ENCODE measurements around the gene PPEF1. TPM values are rescaled to one million over a fixed set of nuclear protein-coding genes. Genes with fewer than 3 reads are reported as not detected.

Gene PPEF1
- total RNA-seq, 2 experiments from 2014 or later, result not detected

DNA sequence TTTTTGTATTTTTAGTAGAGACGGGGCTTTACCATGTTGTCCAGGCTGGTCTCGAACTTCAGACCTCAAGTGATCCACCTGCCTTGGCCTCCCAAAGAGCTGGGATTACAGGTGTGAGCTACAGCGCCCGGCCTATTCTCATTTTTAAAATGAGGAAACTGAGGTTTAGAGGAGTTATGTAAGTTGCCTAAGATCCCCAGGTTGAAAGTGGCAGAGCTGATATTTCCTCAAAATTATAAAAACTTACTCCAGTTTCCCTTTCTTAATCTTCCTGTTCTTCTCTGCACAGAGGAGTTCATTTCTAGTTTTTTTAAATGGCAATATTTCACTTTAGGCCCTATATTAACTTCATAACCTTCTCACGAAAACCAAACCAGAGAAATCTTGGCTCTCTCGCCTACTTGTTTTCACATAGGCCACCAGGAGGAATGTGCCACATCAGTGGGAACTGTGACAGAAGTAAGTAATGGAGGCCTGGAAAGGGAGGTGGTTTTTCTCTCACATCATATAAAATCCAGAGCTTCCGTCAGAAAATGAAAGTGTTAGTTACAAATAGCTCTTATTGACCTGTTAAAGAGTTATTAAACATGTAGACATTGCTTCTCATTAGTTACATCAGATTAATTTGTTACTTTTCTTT is 19.5 kb upstream of the PPEF1 start:
- Mint-ChIP-seq H3K9me3 (ENCODE audit: low read depth) (no peaks in the 10 kb centered on the region), H3K27ac (no peak overlapping the region), H3K4me3 (no peak overlapping the region), H3K27me3 (no peaks in the 10 kb centered on the region), H3K4me1 (no peaks in the 10 kb centered on the region), H3K36me3 (no peaks in the 10 kb centered on the region)
- CTCF ChIA-PET, result no interaction called here
- DNase-seq (no peak), ATAC-seq (no peak)

- DNase-seq, result no peak
- Mint-ChIP-seq H3K9me3 (ENCODE audit: low read depth) (no peaks in the 10 kb centered on the region), H3K27me3 (no peaks in the 10 kb centered on the region), H3K4me1 (no peaks in the 10 kb centered on the region), H3K4me3 (no peak overlapping the region), H3K36me3 (no peaks in the 10 kb centered on the region), H3K27ac (no peak overlapping the region)
- ATAC-seq, result no peak
- CTCF ChIA-PET, result no interaction called here
Observed at GRCh38 chrX:18691431-18691830, 16.0 kb upstream of the PPEF1 start.

- Mint-ChIP-seq H3K4me1 (no peaks in the 10 kb centered on the region), H3K27ac (no peak overlapping the region), H3K9me3 (ENCODE audit: low read depth) (no peaks in the 10 kb centered on the region), H3K4me3 (no peak overlapping the region), H3K27me3 (no peaks in the 10 kb centered on the region), H3K36me3 (no peaks in the 10 kb centered on the region)
- CTCF ChIA-PET, result no interaction called here
- DNase-seq (no peak), ATAC-seq (no peak)
Observed at GRCh38 chrX:18692541-18692940, 14.9 kb upstream of the PPEF1 start.

DNA sequence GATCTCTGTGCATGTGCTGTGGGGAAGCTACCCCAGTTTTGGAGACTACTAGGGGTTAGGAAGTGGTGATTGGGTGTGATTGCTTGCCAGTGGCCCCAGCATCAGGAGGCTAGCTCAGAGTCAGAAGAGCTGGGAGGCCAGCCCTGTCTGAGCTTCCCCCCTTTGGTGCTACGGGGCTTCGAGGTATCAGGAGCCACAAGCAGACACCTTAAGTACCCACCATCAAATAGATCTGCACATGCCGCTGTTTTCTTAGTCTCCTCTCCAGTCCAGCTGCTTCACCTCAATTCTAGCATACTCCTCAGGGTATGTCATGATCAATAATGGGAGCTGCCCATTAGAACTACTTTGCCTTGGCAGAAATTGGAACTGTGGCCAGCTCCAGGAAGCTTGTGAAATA is 10.8 kb upstream of the PPEF1 start:
- DNase-seq (no peak), ATAC-seq (no peak)
- Mint-ChIP-seq H3K9me3 (ENCODE audit: low read depth) (no peaks in the 10 kb centered on the region), H3K27me3 (no peaks in the 10 kb centered on the region), H3K4me1 (no peaks in the 10 kb centered on the region), H3K36me3 (no peaks in the 10 kb centered on the region), H3K27ac (no peak overlapping the region), H3K4me3 (no peak overlapping the region)
- CTCF ChIA-PET, result no interaction called here

DNA sequence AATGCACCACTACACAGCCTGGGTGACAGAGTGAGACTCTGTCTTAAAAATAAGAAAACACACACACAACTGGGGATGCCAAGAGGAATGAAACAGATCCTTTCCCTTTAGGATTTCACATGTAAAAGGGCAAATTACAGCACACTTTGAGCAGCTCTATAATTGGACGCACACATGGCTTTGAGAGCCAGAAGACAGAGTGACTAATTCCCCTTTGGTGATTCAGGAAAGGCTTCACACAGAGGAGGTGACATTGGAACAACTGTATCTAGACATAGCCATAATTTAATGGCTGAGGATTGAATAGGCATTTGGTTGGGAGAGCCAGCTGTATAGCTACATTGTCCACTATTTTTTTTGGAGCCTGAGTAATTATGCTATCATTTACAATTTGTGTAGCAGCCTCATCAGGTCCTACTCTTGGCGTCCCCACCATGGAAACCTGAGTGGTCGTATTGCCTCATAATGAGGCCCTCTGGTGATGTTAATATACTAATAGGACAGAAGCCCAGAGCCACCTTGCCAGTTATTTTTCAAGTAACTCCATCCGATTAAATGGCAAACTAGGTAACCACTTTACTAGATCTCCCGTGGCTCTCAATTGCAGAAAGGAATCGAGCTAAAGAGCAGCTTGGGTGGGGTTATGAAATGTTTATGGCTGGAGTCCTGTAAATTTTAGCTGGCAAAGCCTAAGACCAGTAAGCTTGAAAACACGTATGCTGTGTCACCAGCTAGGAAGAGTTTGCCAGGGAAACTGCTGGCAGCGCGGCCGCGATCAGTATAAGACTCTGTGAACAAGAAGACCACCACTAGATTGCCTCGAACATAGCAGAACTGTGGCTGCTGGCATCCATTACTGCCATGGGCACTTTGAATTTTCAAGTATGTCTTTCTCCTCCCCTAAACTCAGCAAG is 8.5 kb upstream of the PPEF1 start:
- Mint-ChIP-seq H3K4me1 (no peaks in the 10 kb centered on the region), H3K4me3 (no peak overlapping the region), H3K27me3 (no peaks in the 10 kb centered on the region), H3K36me3 (no peaks in the 10 kb centered on the region), H3K27ac (no peak overlapping the region), H3K9me3 (ENCODE audit: low read depth) (no peaks in the 10 kb centered on the region)
- DNase-seq, result no peak
- CTCF ChIA-PET, result no interaction called here
- no peak for ATAC-seq

- Mint-ChIP-seq H3K4me1 (no peaks in the 10 kb centered on the region), H3K9me3 (ENCODE audit: low read depth) (no peaks in the 10 kb centered on the region), H3K27ac (no peak overlapping the region), H3K27me3 (no peaks in the 10 kb centered on the region), H3K36me3 (no peaks in the 10 kb centered on the region), H3K4me3 (no peak overlapping the region)
- no peak for ATAC-seq
- no peak for DNase-seq
- CTCF ChIA-PET, result no interaction called here
Observed at GRCh38 chrX:18701621-18702361, 5.7 kb upstream of the PPEF1 start.

DNA sequence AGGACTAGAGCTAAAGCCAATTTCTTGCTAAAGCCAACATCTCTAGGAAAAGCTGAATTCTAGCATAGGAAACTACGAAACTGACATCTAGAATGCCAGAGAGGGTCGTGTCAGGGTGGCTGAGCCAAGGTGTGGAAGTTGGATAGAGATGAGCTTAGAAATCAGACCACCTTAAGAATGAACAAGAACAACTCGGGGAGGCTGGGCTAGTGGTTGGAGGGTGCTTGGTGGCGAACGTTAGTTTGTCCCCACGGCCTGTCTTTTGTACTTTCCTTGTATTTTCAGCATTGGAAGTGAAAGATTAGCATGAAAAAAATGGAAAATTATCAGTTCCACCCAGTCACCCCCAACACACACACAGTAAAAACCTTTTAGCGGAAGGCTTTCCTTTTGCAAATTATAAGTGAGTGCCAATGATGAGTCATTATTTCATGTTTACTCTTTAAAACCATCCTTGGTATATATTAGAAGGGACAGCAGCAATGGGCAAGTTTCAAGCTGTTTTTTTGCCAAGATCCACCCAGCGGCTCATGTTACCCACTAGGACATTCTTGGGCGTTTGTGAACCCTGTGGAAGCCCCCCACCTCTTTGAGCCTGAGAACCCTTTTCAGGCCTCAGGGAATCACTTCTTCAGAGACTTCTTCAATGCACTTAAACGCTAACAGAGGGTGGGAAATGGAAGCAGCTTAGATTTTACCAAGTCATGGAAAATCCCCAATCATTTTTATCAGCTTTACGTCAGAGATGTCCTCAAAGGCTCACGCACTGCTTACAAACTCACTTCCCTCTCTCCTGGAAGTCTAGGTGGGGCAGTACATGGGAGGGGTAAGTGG is 4.9 kb upstream of the PPEF1 start:
- H3K27ac Mint-ChIP-seq, result no peak overlapping the region
- no peaks in the 10 kb centered on the region for H3K36me3 Mint-ChIP-seq
- H3K4me3 Mint-ChIP-seq, result no peak overlapping the region

GRCh38 chrX:18709833-18710232 is 2.4 kb downstream of the PPEF1 start:
- DNase-seq (no peak), ATAC-seq (no peak)
- Mint-ChIP-seq H3K27me3 (peaks cover 5% of the 10 kb centered on the region), H3K4me1 (no peaks in the 10 kb centered on the region), H3K36me3 (no peaks in the 10 kb centered on the region), H3K27ac (no peak overlapping the region), H3K9me3 (ENCODE audit: low read depth) (no peaks in the 10 kb centered on the region), H3K4me3 (no peak overlapping the region)
- CTCF ChIA-PET, result no interaction called here

More for the DNA sequence above, 4.9 kb upstream of the PPEF1 start:
- DNase-seq (no peak), ATAC-seq (no peak)
- H3K9me3 Mint-ChIP-seq (ENCODE audit: low read depth), result no peaks in the 10 kb centered on the region
- CTCF ChIA-PET, result interaction anchor here (0.5 kb wide), 1 partner anchor 232 kb away, joined by 3 read pairs; no protein-coding TSS in a partner anchor
- peaks cover 2% of the 10 kb centered on the region for H3K27me3 Mint-ChIP-seq
- H3K4me1 Mint-ChIP-seq, result no peaks in the 10 kb centered on the region

DNA sequence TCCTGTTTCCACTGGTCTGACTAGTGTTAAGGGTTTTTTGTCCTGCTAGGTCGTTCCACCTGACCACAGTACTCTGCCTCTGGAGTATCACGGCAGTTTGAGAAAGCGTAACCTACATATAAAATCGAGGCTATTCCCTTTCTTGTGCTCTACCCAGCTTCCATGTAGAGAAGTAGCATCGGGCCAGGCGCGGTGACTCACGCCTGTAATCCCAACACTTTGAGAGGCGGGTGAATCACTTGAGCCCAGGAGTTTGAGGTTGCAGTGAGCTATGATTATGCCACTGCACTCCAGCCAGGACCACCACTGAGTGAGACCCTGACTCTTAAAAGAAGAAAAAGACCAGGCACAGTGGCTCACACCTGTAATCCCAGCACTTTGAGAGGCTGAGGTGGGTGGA is 7.5 kb downstream of the PPEF1 start:
- Mint-ChIP-seq H3K4me1 (no peaks in the 10 kb centered on the region), H3K36me3 (no peaks in the 10 kb centered on the region), H3K4me3 (no peak overlapping the region), H3K27ac (no peak overlapping the region), H3K27me3 (no peaks in the 10 kb centered on the region), H3K9me3 (ENCODE audit: low read depth) (no peaks in the 10 kb centered on the region)
- no peak for ATAC-seq
- CTCF ChIA-PET, result no interaction called here
- DNase-seq, result no peak

DNA sequence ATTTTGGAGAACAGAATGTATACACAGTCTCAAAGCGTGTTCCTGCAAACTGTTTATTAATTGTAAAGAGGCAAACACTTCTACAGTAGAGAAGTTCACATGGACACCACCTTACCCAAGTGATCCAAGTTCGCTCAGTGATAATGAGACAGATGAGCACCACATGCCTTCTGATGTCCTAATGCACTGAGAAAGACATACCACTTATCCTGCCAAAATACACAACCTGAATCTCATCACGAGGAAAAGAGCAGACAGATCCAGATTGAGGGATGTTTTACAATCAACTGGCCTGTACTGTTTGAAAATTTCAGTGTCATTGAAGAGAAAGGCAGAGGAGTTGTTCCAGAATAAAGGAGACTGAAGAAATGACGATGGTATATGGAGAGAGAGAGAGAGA is 12.4 kb downstream of the PPEF1 start:
- ATAC-seq, result no peak
- no peak overlapping the region for H3K4me3 Mint-ChIP-seq
- no peak for DNase-seq
- no peaks in the 10 kb centered on the region for H3K9me3 Mint-ChIP-seq (ENCODE audit: low read depth)
- no peak overlapping the region for H3K27ac Mint-ChIP-seq
- no peaks in the 10 kb centered on the region for H3K36me3 Mint-ChIP-seq
- no peaks in the 10 kb centered on the region for H3K4me1 Mint-ChIP-seq
- CTCF ChIA-PET, result interaction anchor here (0.7 kb wide), 1 partner anchor 336 kb away, joined by 3 read pairs; no protein-coding TSS in a partner anchor
- no peaks in the 10 kb centered on the region for H3K27me3 Mint-ChIP-seq

GRCh38 chrX:18721683-18722499 is 14.4 kb downstream of the PPEF1 start:
- no peak for DNase-seq
- CTCF ChIA-PET, result no interaction called here
- Mint-ChIP-seq H3K4me3 (no peak overlapping the region), H3K27me3 (no peaks in the 10 kb centered on the region), H3K4me1 (no peaks in the 10 kb centered on the region), H3K9me3 (ENCODE audit: low read depth) (no peaks in the 10 kb centered on the region), H3K36me3 (no peaks in the 10 kb centered on the region), H3K27ac (no peak overlapping the region)
- ATAC-seq, result no peak

GRCh38 chrX:18722500-18723071 is 15.1 kb downstream of the PPEF1 start:
- no peaks in the 10 kb centered on the region for H3K9me3 Mint-ChIP-seq (ENCODE audit: low read depth)
- H3K36me3 Mint-ChIP-seq, result no peaks in the 10 kb centered on the region
- ATAC-seq (no peak), DNase-seq (no peak)
- CTCF ChIA-PET, result no interaction called here
- no peaks in the 10 kb centered on the region for H3K4me1 Mint-ChIP-seq
- H3K27me3 Mint-ChIP-seq, result no peaks in the 10 kb centered on the region
- no peak overlapping the region for H3K27ac Mint-ChIP-seq
- no peak overlapping the region for H3K4me3 Mint-ChIP-seq

Measured in activated CD8-positive, alpha-beta memory T cell treated with anti-CD3 and anti-CD28 coated beads, Interleukin-2, amount 10 ng/mL, durations not matched to agents 7 days and 5 days (primary cell).